Panc1 (cell line): ENCODE measurements around the gene NUP188. TPM values are rescaled to one million over a fixed set of nuclear protein-coding genes. Genes with fewer than 3 reads are reported as not detected.
A peak's percentile ranks its signal among the peaks of the same experiment; 100 is the strongest.

Experiments used
- ATAC-seq: fragments of 200-7000 bp; cut with Tn5 transposase; 2 replicates; pipeline ENCODE4 v1.9.1; 2020; ENCODE audit warnings: mild to moderate bottlenecking, moderate library complexity
- BruUV-seq: library from RNA; stranded (reverse); fragments of 400-500 nt; replicated peaks from 2 replicates; lab custom pipeline; 2021; lab: Mats Ljungman, UMichigan
- CTCF ChIA-PET: fragments of 300-600 bp; sonication (Branson Sonifier 250); formaldehyde crosslinking; loops from one replicate; lab custom pipeline; 2022; ENCODE audit warnings: antibody characterized with exemption; lab: Charles Lee
- POLR2A ChIA-PET: fragments of 300-600 bp; sonication (Branson Sonifier 250); formaldehyde crosslinking; loops from one replicate; lab custom pipeline; 2022; ENCODE audit warnings: antibody characterized with exemption; lab: Charles Lee
- DNase-seq: peaks from one replicate; pipeline ENCODE4 v3.0.0-alpha.2; 2010; ENCODE audit warnings: low read depth, low spot score
- H3K27ac ChIP-seq: 2 replicates; pipeline ENCODE4 v1.5.1; 2011; ENCODE audit warnings: mild to moderate bottlenecking, low read length, inconsistent platforms
- H3K27me3 ChIP-seq: fragments of 200-500 bp; sonication (Bioruptor generic); 2 replicates; pipeline ENCODE4 v1.6.0; 2014; ENCODE audit warnings: low read length, inconsistent platforms; ENCODE audit not compliant: control insufficient read depth, insufficient read depth
- H3K36me3 ChIP-seq: fragments of 200-500 bp; sonication (Bioruptor generic); 2 replicates; pipeline ENCODE4 v1.5.1; 2014; ENCODE audit warnings: inconsistent platforms, mild to moderate bottlenecking, low read length, moderate library complexity; ENCODE audit not compliant: control insufficient read depth, insufficient read depth
- H3K4me1 ChIP-seq: 2 replicates; pipeline ENCODE4 v1.5.1; 2011; ENCODE audit warnings: inconsistent platforms, mild to moderate bottlenecking, low read length, moderate library complexity; ENCODE audit not compliant: control insufficient read depth, insufficient read depth
- H3K4me3 ChIP-seq, 2 experiments: 2 replicates each; pipeline ENCODE4 v1.5.1; 2011 to 2012; ENCODE audit warnings: low read depth in 2 of 2, low read length in 2 of 2, mild to moderate bottlenecking in 2 of 2, inconsistent platforms in 1 of 2, moderate library complexity in 1 of 2
- H3K9me3 ChIP-seq: fragments of 200-500 bp; sonication (Bioruptor generic); 2 replicates; pipeline ENCODE4 v1.5.1; 2014; ENCODE audit warnings: low read depth, mild to moderate bottlenecking, inconsistent platforms, low read length, moderate library complexity; ENCODE audit not compliant: control insufficient read depth, insufficient read depth
- CTCF ChIP-seq: fragments of 450-650 bp; IDR thresholded peaks from 2 replicates; pipeline ENCODE4 v1.5.1; 2017; ENCODE audit warnings: mild to moderate bottlenecking
- POLR2AphosphoS5 ChIP-seq: IDR thresholded peaks from 2 replicates; pipeline ENCODE4 v1.6.1; 2012; ENCODE audit warnings: mild to moderate bottlenecking, low read depth, low read length, moderate library complexity
- SIN3A ChIP-seq: IDR thresholded peaks from 2 replicates; pipeline ENCODE4 v1.6.1; 2012; ENCODE audit warnings: low read depth, mild to moderate bottlenecking, low read length, moderate library complexity, borderline replicate concordance; ENCODE audit not compliant: insufficient read depth
- TCF7L2 ChIP-seq: IDR thresholded peaks from 2 replicates; pipeline ENCODE4 v1.6.1; 2011; ENCODE audit warnings: mild to moderate bottlenecking, low read depth, low read length, inconsistent platforms
- in situ Hi-C: cut with HindIII; loops from 2 replicates; pipeline ENCODE4 v1.10.0; 2016; ENCODE audit warnings: low sequenced_read_pairs, low pct_unique_long_range_greater_than_20kb
- intact Hi-C: fragments of 100-400 bp; cut with micrococcal nuclease; formaldehyde crosslinking; loops from one replicate; pipeline ENCODE4 v1.10.0; 2022; ENCODE audit not compliant: unreplicated experiment
- total RNA-seq: library from RNA; stranded (reverse); gene quantifications from one replicate; pipeline ENCODE4 v1.2.1, GENCODE V29; 2021; ENCODE audit not compliant: unreplicated experiment
- TF ChIP-seq, protein P1 (sequence below), 2 experiments: IDR thresholded peaks; 2 replicates each; pipeline ENCODE4 v1.6.1; 2011 to 2012; ENCODE audit warnings: low read depth in 2 of 2, control low read depth in 1 of 2, low read length in 1 of 2, mild to moderate bottlenecking in 1 of 2, moderate library complexity in 1 of 2; ENCODE audit not compliant: insufficient read depth in 1 of 2

Gene NUP188
- total RNA-seq, 1 experiment from 2014 or later, result 69.9 TPM

- ChIA-PET POLR2A (no interaction called here), CTCF (no interaction called here)
- TF ChIP-seq TCF7L2 (no peak), SIN3A (no peak), CTCF (no peak), POLR2AphosphoS5 (no peak)
- TF ChIP-seq, protein P1, sequence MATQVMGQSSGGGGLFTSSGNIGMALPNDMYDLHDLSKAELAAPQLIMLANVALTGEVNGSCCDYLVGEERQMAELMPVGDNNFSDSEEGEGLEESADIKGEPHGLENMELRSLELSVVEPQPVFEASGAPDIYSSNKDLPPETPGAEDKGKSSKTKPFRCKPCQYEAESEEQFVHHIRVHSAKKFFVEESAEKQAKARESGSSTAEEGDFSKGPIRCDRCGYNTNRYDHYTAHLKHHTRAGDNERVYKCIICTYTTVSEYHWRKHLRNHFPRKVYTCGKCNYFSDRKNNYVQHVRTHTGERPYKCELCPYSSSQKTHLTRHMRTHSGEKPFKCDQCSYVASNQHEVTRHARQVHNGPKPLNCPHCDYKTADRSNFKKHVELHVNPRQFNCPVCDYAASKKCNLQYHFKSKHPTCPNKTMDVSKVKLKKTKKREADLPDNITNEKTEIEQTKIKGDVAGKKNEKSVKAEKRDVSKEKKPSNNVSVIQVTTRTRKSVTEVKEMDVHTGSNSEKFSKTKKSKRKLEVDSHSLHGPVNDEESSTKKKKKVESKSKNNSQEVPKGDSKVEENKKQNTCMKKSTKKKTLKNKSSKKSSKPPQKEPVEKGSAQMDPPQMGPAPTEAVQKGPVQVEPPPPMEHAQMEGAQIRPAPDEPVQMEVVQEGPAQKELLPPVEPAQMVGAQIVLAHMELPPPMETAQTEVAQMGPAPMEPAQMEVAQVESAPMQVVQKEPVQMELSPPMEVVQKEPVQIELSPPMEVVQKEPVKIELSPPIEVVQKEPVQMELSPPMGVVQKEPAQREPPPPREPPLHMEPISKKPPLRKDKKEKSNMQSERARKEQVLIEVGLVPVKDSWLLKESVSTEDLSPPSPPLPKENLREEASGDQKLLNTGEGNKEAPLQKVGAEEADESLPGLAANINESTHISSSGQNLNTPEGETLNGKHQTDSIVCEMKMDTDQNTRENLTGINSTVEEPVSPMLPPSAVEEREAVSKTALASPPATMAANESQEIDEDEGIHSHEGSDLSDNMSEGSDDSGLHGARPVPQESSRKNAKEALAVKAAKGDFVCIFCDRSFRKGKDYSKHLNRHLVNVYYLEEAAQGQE (IDR thresholded peaks at IDR 0.05; ENCODE audit: insufficient read depth in 1 of 2, low read depth in 2 of 2, low read length in 1 of 2), result no peak
Observed at GRCh38 chr9:128898845-128899565, 48.5 kb upstream of the NUP188 start.

DNA sequence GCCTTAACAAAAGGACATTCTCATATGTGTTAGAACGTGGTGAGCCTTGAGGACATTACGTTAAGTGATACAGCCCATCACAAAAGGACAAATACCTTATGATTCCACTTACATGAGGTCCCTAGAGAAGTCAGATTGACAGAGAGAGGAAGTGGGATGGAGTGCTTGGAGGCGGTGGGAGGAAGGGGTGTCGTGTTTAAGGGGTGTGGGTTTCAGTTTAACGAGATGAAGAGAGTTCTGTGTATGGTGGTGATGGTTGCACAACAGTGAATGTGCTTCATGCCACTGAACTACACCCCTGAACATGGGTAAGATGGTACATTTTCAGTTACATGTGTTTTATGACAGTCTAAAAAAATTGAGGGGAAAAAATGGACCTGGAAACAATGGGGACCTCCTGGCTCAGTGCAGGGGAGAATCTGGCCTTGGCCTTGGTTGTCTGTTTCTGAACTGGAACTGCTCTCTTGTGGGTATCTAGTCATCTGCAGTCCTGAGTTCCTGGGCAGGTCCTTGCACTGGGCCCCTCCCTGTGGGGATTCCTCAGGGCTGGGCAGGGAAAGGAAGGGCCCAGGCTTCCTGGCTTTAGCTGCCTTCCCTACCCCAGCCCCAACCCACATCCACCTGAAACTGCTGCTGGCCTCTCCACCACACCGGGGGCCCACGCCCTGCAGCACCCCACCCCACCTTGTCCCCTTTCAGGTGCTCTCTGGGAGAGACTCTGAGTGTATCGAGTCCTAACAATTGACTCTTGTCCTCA is 47.8 kb upstream of the NUP188 start:
- Histone ChIP-seq H3K9me3 (no peaks in the 10 kb centered on the region), H3K4me1 (no peaks in the 10 kb centered on the region), H3K27me3 (no peaks in the 10 kb centered on the region), H3K27ac (no peak overlapping the region), H3K36me3 (no peaks in the 10 kb centered on the region), H3K4me3 (no peak overlapping the region)
- CTCF ChIA-PET, result no interaction called here
- POLR2A ChIA-PET, result no interaction called here
- DNase-seq (no peak), ATAC-seq (peak; percentile 59; the same call in 1 of the 2 replicates)
- intact Hi-C loops, result no loop called here
- no TSS peak for BruUV-seq
- in situ Hi-C loops, result no loop called here
- TF ChIP-seq CTCF (no peak), POLR2AphosphoS5 (no peak)

More at GRCh38 chr9:128898845-128899565, 48.5 kb upstream of the NUP188 start:
- in situ Hi-C loops (no loop called here), intact Hi-C loops (no loop called here)
- BruUV-seq, result no TSS peak
- Histone ChIP-seq H3K9me3 (no peaks in the 10 kb centered on the region), H3K27ac (no peak overlapping the region), H3K36me3 (no peaks in the 10 kb centered on the region), H3K27me3 (no peaks in the 10 kb centered on the region), H3K4me3 (no peak overlapping the region), H3K4me1 (no peaks in the 10 kb centered on the region)
- ATAC-seq (no peak), DNase-seq (no peak)
